PC-9 (cell line): ENCODE measurements around the gene AKAP7. TPM values are rescaled to one million over a fixed set of nuclear protein-coding genes. Genes with fewer than 3 reads are reported as not detected.

Experiments used
- BruUV-seq: library from RNA; stranded (reverse); fragments of 400-500 nt; replicated peaks from 2 replicates; lab custom pipeline; 2021; lab: Mats Ljungman, UMichigan
- CTCF ChIA-PET: fragments of 300-600 bp; sonication (Branson Sonifier 250); formaldehyde crosslinking; loops from one replicate; lab custom pipeline; 2022; ENCODE audit warnings: antibody characterized with exemption; lab: Charles Lee
- POLR2A ChIA-PET: fragments of 300-600 bp; sonication (Branson Sonifier 250); formaldehyde crosslinking; loops from one replicate; lab custom pipeline; 2022; ENCODE audit warnings: antibody characterized with exemption; ENCODE audit not compliant: unreplicated experiment; lab: Charles Lee
- DNase-seq, 2 experiments: peaks; one replicate each; pipeline versions ENCODE4 v3.0.0 to v3.0.0-alpha.2; 2015 to 2022; ENCODE audit warnings: mixed read lengths in 1 of 2
- H2AFZ ChIP-seq: fragments of 200-600 bp; sonication (generic); 2 replicates; pipeline ENCODE4 v1.8.1; 2017; ENCODE audit warnings: antibody characterized with exemption
- H3F3A ChIP-seq: fragments of 200-600 bp; sonication (generic); 2 replicates; pipeline ENCODE4 v1.8.1; 2017; ENCODE audit warnings: antibody characterized with exemption, mild to moderate bottlenecking, low read depth; ENCODE audit not compliant: insufficient read depth
- H3K27ac ChIP-seq: fragments of 200-600 bp; sonication (generic); 2 replicates; pipeline ENCODE4 v1.6.1; 2016; ENCODE audit warnings: mixed run types
- H3K27me3 ChIP-seq: fragments of 200-600 bp; sonication (generic); 2 replicates; pipeline ENCODE4 v1.6.1; 2016; ENCODE audit warnings: low read depth, mixed run types; ENCODE audit not compliant: insufficient read depth
- H3K36me3 ChIP-seq: fragments of 200-600 bp; sonication (generic); 2 replicates; pipeline ENCODE4 v1.6.1; 2016; ENCODE audit warnings: low read depth, mixed run types
- H3K4me1 ChIP-seq: fragments of 200-600 bp; sonication (generic); replicated peaks from 2 replicates; pipeline ENCODE4 v1.6.1; 2016; ENCODE audit warnings: mixed run types; ENCODE audit not compliant: insufficient read depth
- H3K4me2 ChIP-seq: fragments of 200-600 bp; sonication (generic); 2 replicates; pipeline ENCODE4 v1.6.1; 2017; ENCODE audit warnings: mixed run types
- H3K4me3 ChIP-seq: fragments of 200-600 bp; sonication (generic); 2 replicates; pipeline ENCODE4 v1.6.1; 2016; ENCODE audit warnings: mixed run types
- H3K79me2 ChIP-seq: fragments of 200-600 bp; sonication (generic); 2 replicates; pipeline ENCODE4 v1.6.1; 2017; ENCODE audit warnings: low read depth, mixed run types
- H3K9me2 ChIP-seq: fragments of 200-600 bp; sonication (generic); 2 replicates; pipeline ENCODE4 v1.8.1; 2017; ENCODE audit warnings: mild to moderate bottlenecking; ENCODE audit not compliant: insufficient read depth
- H3K9me3 ChIP-seq: fragments of 200-600 bp; sonication (generic); 2 replicates; pipeline ENCODE4 v1.8.1; 2016; ENCODE audit warnings: low read depth; ENCODE audit not compliant: insufficient read depth
- H4K20me1 ChIP-seq: fragments of 200-600 bp; sonication (generic); 2 replicates; pipeline ENCODE4 v1.8.1; 2017; ENCODE audit not compliant: insufficient read depth
- CTCF ChIP-seq: fragments of 200-600 bp; sonication (generic); conservative IDR thresholded peaks from 2 replicates; pipeline ENCODE4 v1.6.1; 2017; ENCODE audit warnings: mixed run types, antibody characterized with exemption, mild to moderate bottlenecking, moderate library complexity
- EZH2 ChIP-seq: fragments of 200-600 bp; sonication (generic); IDR thresholded peaks from 2 replicates; pipeline ENCODE4 v1.8.0; 2017; ENCODE audit warnings: antibody characterized with exemption, low read depth
- intact Hi-C: fragments of 100-400 bp; cut with micrococcal nuclease; formaldehyde crosslinking; loops from one replicate; pipeline ENCODE4 v1.10.0; 2022; ENCODE audit not compliant: unreplicated experiment
- total RNA-seq: library from RNA; stranded (reverse); gene quantifications from 2 replicates; pipeline ENCODE4 v1.2.3, GENCODE V29; 2021

AKAP7 gene
- total RNA-seq, 1 experiment from 2014 or later: 3.8 TPM

DNA sequence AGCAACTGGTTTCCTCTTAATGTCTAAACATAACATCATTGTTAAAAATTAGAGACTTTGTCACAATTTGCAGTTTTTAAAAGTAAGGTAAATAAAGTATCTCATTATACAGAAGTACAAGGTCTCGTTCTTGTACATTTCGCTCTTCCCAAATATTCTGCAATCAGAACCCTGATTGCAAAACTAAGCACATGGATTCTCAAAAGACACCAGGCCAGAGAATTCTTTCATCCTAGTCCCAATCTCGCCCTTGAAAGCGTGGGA, 355 bp upstream of the AKAP7 start:
- H3K4me2 ChIP-seq: peak overlapping the region; percentile 85
- CTCF ChIA-PET: no interaction called here
- no peaks in the 10 kb centered on the region for H4K20me1 ChIP-seq
- intact Hi-C loops: no loop called here
- BruUV-seq: TSS peak; percentile 68
- no peaks in the 10 kb centered on the region; the same call in none of the 2 replicates for H3F3A ChIP-seq
- H3K9me3 ChIP-seq: no peaks in the 10 kb centered on the region
- H3K79me2 ChIP-seq: no peaks in the 10 kb centered on the region
- DNase-seq: no peak
- TF ChIP-seq EZH2 (no peak), CTCF (no peak)
- peak overlapping the region; percentile 37; the same call in 1 of the 2 replicates for H3K27ac ChIP-seq
- no peaks in the 10 kb centered on the region; the same call in 1 of the 2 replicates for H3K27me3 ChIP-seq
- peak overlapping the region; percentile 93 for H2AFZ ChIP-seq
- no peaks in the 10 kb centered on the region for H3K36me3 ChIP-seq
- H3K4me3 ChIP-seq: peak overlapping the region; percentile 65
- no peaks in the 10 kb centered on the region for H3K9me2 ChIP-seq
- POLR2A ChIA-PET: no interaction called here
- H3K4me1 ChIP-seq: peaks cover 7% of the 10 kb centered on the region; the same call in 1 of the 2 replicates

- BruUV-seq: TSS peak; percentile 41
- Histone ChIP-seq H3K79me2 (no peaks in the 10 kb centered on the region), H3K4me2 (peak overlapping the region; percentile 79), H3K4me3 (peak overlapping the region; percentile 65), H2AFZ (peak overlapping the region; percentile 96), H3K27ac (no peak overlapping the region), H3K27me3 (no peaks in the 10 kb centered on the region; the same call in 1 of the 2 replicates), H3F3A (no peaks in the 10 kb centered on the region; the same call in none of the 2 replicates), H4K20me1 (no peaks in the 10 kb centered on the region), H3K36me3 (no peaks in the 10 kb centered on the region), H3K4me1 (peaks cover 7% of the 10 kb centered on the region; the same call in 1 of the 2 replicates), H3K9me3 (no peaks in the 10 kb centered on the region), H3K9me2 (no peaks in the 10 kb centered on the region)
- no peak for DNase-seq
- ChIA-PET POLR2A (no interaction called here), CTCF (no interaction called here)
- TF ChIP-seq EZH2: 0 out of 2 replicates have a peak, but pooled peaks have one; percentile 81
- TF ChIP-seq CTCF: no peak
- intact Hi-C loops: no loop called here
These were observed 937 bp downstream of the AKAP7 start for GRCh38 chr6:131136021-131136786.

- Histone ChIP-seq H3K9me2 (no peaks in the 10 kb centered on the region), H3F3A (no peaks in the 10 kb centered on the region; the same call in none of the 2 replicates), H3K36me3 (no peaks in the 10 kb centered on the region), H3K9me3 (no peaks in the 10 kb centered on the region), H4K20me1 (no peaks in the 10 kb centered on the region), H3K27me3 (no peaks in the 10 kb centered on the region; the same call in 1 of the 2 replicates), H2AFZ (no peak overlapping the region), H3K4me1 (peaks cover 2% of the 10 kb centered on the region; the same call in 1 of the 2 replicates), H3K27ac (no peak overlapping the region), H3K79me2 (no peaks in the 10 kb centered on the region), H3K4me2 (no peak overlapping the region), H3K4me3 (no peak overlapping the region)
- CTCF ChIA-PET: no interaction called here
- DNase-seq: no peak
- BruUV-seq: no TSS peak
- TF ChIP-seq CTCF: no peak
- TF ChIP-seq EZH2: no peak
- POLR2A ChIA-PET: no interaction called here
- intact Hi-C loops: no loop called here
These were observed 4.3 kb downstream of the AKAP7 start for GRCh38 chr6:131139599-131139998.
